ENCODE data around the gene CAMTA1. TPM values are rescaled to one million over a fixed set of nuclear protein-coding genes. Genes with fewer than 3 reads are reported as not detected.

The CAMTA1 gene
- total RNA-seq, 1 experiment from 2014 or later, result 82.2 TPM

- H3K9me3 ChIP-seq (ENCODE audit: control insufficient read depth, insufficient read depth, low read depth, low read length), result no peaks in the 10 kb centered on the region
- intact Hi-C loops (cut with micrococcal nuclease; ENCODE audit: unreplicated experiment), result no loop called here
- no peaks in the 10 kb centered on the region for H3K27me3 ChIP-seq (ENCODE audit: control insufficient read depth, insufficient read depth, low read length)
- POLR2A ChIA-PET, result no interaction called here
- H3K4me1 ChIP-seq (ENCODE audit: control insufficient read depth, insufficient read depth, low read length), result no peaks in the 10 kb centered on the region
- no peaks in the 10 kb centered on the region for H3K36me3 ChIP-seq (ENCODE audit: control insufficient read depth, insufficient read depth, low read length)
- no peak for DNase-seq (ENCODE audit: low read depth, low spot score)
- in situ Hi-C loops (cut with HindIII; ENCODE audit: low pct_unique_long_range_greater_than_20kb, low sequenced_read_pairs), result no loop called here
- BruUV-seq (replicated peaks), result no TSS peak
- TF ChIP-seq POLR2AphosphoS5 (IDR thresholded peaks at IDR 0.05; ENCODE audit: low read depth, low read length), result no peak
- no peak for TF ChIP-seq CTCF (IDR thresholded peaks at IDR 0.05)
- CTCF ChIA-PET, result no interaction called here
- no peak overlapping the region for H3K4me3 ChIP-seq (ENCODE audit: low read depth in 2 of 2, low read length in 2 of 2)
- ATAC-seq, result no peak
- H3K27ac ChIP-seq (ENCODE audit: low read length), result no peak overlapping the region
These were observed 554.7 kb downstream of the CAMTA1 start for GRCh38 chr1:7339953-7340352.

GRCh38 chr1:7341145-7341905 is 556.1 kb downstream of the CAMTA1 start:
- DNase-seq (ENCODE audit: low read depth, low spot score), result no peak
- no peaks in the 10 kb centered on the region for H3K4me1 ChIP-seq (ENCODE audit: control insufficient read depth, insufficient read depth, low read length)
- no peaks in the 10 kb centered on the region for H3K27me3 ChIP-seq (ENCODE audit: control insufficient read depth, insufficient read depth, low read length)
- no TSS peak for BruUV-seq (replicated peaks)
- no peaks in the 10 kb centered on the region for H3K36me3 ChIP-seq (ENCODE audit: control insufficient read depth, insufficient read depth, low read length)
- no peaks in the 10 kb centered on the region for H3K9me3 ChIP-seq (ENCODE audit: control insufficient read depth, insufficient read depth, low read depth, low read length)
- H3K27ac ChIP-seq (ENCODE audit: low read length), result no peak overlapping the region
- ChIA-PET CTCF (no interaction called here), POLR2A (interaction anchor here (0.6 kb wide), 1 partner anchor 63 kb away, joined by 9 read pairs; no protein-coding TSS in a partner anchor)
- H3K4me3 ChIP-seq (ENCODE audit: low read depth in 2 of 2, low read length in 2 of 2), result no peak overlapping the region
- ATAC-seq, result no peak
- in situ Hi-C loops (cut with HindIII; ENCODE audit: low pct_unique_long_range_greater_than_20kb, low sequenced_read_pairs), result no loop called here
- TF ChIP-seq TCF7L2 (IDR thresholded peaks at IDR 0.05; ENCODE audit: low read depth, low read length), result no peak
- no peak for TF ChIP-seq CTCF (IDR thresholded peaks at IDR 0.05)
- TF ChIP-seq SIN3A (IDR thresholded peaks at IDR 0.05; ENCODE audit: borderline replicate concordance, insufficient read depth, low read depth, low read length), result no peak
- TF ChIP-seq POLR2AphosphoS5 (IDR thresholded peaks at IDR 0.05; ENCODE audit: low read depth, low read length), result no peak
- TF ChIP-seq, protein P1, sequence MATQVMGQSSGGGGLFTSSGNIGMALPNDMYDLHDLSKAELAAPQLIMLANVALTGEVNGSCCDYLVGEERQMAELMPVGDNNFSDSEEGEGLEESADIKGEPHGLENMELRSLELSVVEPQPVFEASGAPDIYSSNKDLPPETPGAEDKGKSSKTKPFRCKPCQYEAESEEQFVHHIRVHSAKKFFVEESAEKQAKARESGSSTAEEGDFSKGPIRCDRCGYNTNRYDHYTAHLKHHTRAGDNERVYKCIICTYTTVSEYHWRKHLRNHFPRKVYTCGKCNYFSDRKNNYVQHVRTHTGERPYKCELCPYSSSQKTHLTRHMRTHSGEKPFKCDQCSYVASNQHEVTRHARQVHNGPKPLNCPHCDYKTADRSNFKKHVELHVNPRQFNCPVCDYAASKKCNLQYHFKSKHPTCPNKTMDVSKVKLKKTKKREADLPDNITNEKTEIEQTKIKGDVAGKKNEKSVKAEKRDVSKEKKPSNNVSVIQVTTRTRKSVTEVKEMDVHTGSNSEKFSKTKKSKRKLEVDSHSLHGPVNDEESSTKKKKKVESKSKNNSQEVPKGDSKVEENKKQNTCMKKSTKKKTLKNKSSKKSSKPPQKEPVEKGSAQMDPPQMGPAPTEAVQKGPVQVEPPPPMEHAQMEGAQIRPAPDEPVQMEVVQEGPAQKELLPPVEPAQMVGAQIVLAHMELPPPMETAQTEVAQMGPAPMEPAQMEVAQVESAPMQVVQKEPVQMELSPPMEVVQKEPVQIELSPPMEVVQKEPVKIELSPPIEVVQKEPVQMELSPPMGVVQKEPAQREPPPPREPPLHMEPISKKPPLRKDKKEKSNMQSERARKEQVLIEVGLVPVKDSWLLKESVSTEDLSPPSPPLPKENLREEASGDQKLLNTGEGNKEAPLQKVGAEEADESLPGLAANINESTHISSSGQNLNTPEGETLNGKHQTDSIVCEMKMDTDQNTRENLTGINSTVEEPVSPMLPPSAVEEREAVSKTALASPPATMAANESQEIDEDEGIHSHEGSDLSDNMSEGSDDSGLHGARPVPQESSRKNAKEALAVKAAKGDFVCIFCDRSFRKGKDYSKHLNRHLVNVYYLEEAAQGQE (IDR thresholded peaks at IDR 0.05; ENCODE audit: insufficient read depth in 1 of 2, low read depth in 2 of 2, low read length in 1 of 2), result no peak
- intact Hi-C loops (cut with micrococcal nuclease; ENCODE audit: unreplicated experiment), result no loop called here
